ENCODE results near the gene PDE8A. TPM values are rescaled to one million over a fixed set of nuclear protein-coding genes. Genes with fewer than 3 reads are reported as not detected.

The PDE8A gene
- total and polyA plus RNA-seq, 2 donors (not counting 3 experiments of a cell fraction or from before 2014, with no cell fraction given): 21.3 to 45.7 TPM

DNA sequence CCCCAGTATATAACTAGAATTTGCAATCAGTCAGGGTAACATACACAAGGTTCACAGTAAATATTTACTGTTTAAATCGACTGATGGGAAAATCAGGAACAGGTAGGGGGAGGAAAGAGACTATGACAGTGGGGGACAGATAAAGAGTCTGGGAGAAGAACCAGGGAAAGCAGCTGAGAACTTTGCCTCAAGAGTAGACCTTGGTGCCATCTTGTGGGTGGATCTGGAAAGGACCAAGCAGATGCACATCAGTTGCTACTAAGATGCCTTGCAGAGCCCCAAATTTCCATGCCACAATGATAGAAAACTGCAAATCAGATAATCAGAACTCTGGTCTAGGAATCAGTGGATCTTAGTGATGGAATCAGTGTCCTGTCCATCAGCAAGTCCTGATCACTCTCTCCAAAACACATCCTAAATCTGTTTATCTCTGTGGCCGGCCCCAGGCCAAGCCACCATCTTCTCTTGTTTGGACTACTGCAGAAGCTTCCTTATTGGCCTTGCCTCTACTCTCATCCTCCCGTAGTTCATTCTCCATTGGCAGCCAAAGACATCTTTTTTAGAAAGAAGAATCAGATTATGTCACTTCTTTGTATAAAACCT lies 62.7 kb downstream of the PDE8A start:
- no peak for TF ChIP-seq JUN (IDR thresholded peaks at IDR 0.05; ENCODE audit: borderline replicate concordance, insufficient read depth, insufficient read length, low read depth)
- TF ChIP-seq, protein P1, sequence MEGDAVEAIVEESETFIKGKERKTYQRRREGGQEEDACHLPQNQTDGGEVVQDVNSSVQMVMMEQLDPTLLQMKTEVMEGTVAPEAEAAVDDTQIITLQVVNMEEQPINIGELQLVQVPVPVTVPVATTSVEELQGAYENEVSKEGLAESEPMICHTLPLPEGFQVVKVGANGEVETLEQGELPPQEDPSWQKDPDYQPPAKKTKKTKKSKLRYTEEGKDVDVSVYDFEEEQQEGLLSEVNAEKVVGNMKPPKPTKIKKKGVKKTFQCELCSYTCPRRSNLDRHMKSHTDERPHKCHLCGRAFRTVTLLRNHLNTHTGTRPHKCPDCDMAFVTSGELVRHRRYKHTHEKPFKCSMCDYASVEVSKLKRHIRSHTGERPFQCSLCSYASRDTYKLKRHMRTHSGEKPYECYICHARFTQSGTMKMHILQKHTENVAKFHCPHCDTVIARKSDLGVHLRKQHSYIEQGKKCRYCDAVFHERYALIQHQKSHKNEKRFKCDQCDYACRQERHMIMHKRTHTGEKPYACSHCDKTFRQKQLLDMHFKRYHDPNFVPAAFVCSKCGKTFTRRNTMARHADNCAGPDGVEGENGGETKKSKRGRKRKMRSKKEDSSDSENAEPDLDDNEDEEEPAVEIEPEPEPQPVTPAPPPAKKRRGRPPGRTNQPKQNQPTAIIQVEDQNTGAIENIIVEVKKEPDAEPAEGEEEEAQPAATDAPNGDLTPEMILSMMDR (IDR thresholded peaks at IDR 0.05; ENCODE audit: extremely low read depth in 1 of 2, insufficient read depth in 1 of 2, low read depth in 1 of 2, low read length in 2 of 2): peak; percentile 45 to 59
- POLR2A ChIA-PET: no interaction called here
- FAIRE-seq (peak; percentile 80), DNase-seq (ENCODE audit: low read depth, low spot score) (peak; percentile 80)
- Histone ChIP-seq H3K27me3 (ENCODE audit: control insufficient read depth in 2 of 2, insufficient read depth in 2 of 2, low read length in 2 of 2) (no peaks in the 10 kb centered on the region), H3K79me2 (ENCODE audit: control insufficient read depth, insufficient read depth, low read length) (peaks cover 11% of the 10 kb centered on the region), H3K4me1 (ENCODE audit: control insufficient read depth, extremely low read depth, insufficient read depth, low read length) (peaks cover 38% of the 10 kb centered on the region), H4K20me1 (replicated peaks; ENCODE audit: control insufficient read depth, extremely low read depth, insufficient read depth, low read length) (no peaks in the 10 kb centered on the region), H3K9me3 (replicated peaks; ENCODE audit: control insufficient read depth, insufficient read depth, low read length) (no peaks in the 10 kb centered on the region), H3K27ac (ENCODE audit: insufficient read depth, low read depth, low read length) (no peak overlapping the region), H3K9ac (replicated peaks; ENCODE audit: extremely low read depth, insufficient read depth, low read length) (no peak overlapping the region), H3K4me2 (ENCODE audit: insufficient read depth, low read length) (no peak overlapping the region), H3K4me3 (replicated peaks in 1 of 3; ENCODE audit: insufficient read depth in 1 of 3, low read depth in 1 of 3, low read length in 3 of 3) (no peak overlapping the region), H3K9me1 (replicated peaks; ENCODE audit: control insufficient read depth, extremely low read depth, insufficient read depth, low read length) (no peaks in the 10 kb centered on the region), H2AFZ (ENCODE audit: low read depth, low read length) (no peak overlapping the region), H3K36me3 (ENCODE audit: control insufficient read depth in 2 of 2, extremely low read depth in 1 of 2, insufficient read depth in 2 of 2, low read length in 2 of 2) (no peaks in the 10 kb centered on the region)
- BruUV-seq (replicated peaks): no TSS peak
- dilution Hi-C loops (cut with MboI; ENCODE audit: extremely low pct_ligation_motif_present, low sequenced_read_pairs): no loop called here
- intact Hi-C loops (cut with micrococcal nuclease): loop anchor here (1.0 to 2.0 kb wide), 3 partner anchors 89 to 456 kb away; no protein-coding TSS in a partner anchor
- CTCF ChIA-PET: interaction anchor here (0.6 to 5.6 kb wide), 41 partner anchors 11 to 473 kb away, joined by 3 to 92 read pairs (median 6); partner anchors contain the start of gene PDE8A

DNA sequence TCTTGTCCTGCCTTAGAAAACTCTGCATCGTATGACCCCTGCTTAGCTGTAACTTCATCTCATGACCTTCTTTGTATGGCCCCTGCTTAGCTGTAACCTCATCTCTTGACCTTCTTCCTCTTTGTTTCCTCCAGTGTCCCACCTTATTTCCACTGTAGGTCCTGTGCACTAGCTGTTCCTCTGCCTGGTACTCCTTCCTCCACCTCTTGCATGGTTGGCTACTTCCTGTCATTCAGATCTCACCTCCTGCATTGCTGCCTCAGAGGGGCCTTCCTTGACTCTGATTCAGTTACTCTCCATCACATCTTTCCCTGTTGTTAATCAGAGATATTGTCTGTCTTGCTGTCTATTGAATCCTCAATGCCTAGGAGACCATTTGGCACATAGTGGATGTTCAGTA lies 63.2 kb downstream of the PDE8A start:
- FAIRE-seq (no peak), DNase-seq (ENCODE audit: low read depth, low spot score) (no peak)
- POLR2A ChIA-PET: no interaction called here
- no peak overlapping the region for H2AFZ ChIP-seq (ENCODE audit: low read depth, low read length)
- CTCF ChIA-PET: interaction anchor here (0.6 to 5.6 kb wide), 26 partner anchors 13 to 466 kb away, joined by 3 to 92 read pairs (median 7); partner anchors contain the start of gene PDE8A
- no peaks in the 10 kb centered on the region for H3K9me3 ChIP-seq (replicated peaks; ENCODE audit: control insufficient read depth, insufficient read depth, low read length)
- H3K27me3 ChIP-seq (ENCODE audit: control insufficient read depth in 2 of 2, insufficient read depth in 2 of 2, low read length in 2 of 2): no peaks in the 10 kb centered on the region
- intact Hi-C loops (cut with micrococcal nuclease) (loop anchor here (1.0 to 5.0 kb wide), 4 partner anchors 82 to 457 kb away; no protein-coding TSS in a partner anchor), dilution Hi-C loops (cut with MboI; ENCODE audit: extremely low pct_ligation_motif_present, low sequenced_read_pairs) (no loop called here)
- peaks cover 15% of the 10 kb centered on the region for H3K79me2 ChIP-seq (ENCODE audit: control insufficient read depth, insufficient read depth, low read length)
- H3K9me1 ChIP-seq (replicated peaks; ENCODE audit: control insufficient read depth, extremely low read depth, insufficient read depth, low read length): no peaks in the 10 kb centered on the region
- no TSS peak for BruUV-seq (replicated peaks)
- no peaks in the 10 kb centered on the region for H4K20me1 ChIP-seq (replicated peaks; ENCODE audit: control insufficient read depth, extremely low read depth, insufficient read depth, low read length)
- no peak overlapping the region for H3K4me3 ChIP-seq (replicated peaks in 1 of 3; ENCODE audit: insufficient read depth in 1 of 3, low read depth in 1 of 3, low read length in 3 of 3)
- H3K4me1 ChIP-seq (ENCODE audit: control insufficient read depth, extremely low read depth, insufficient read depth, low read length): peaks cover 38% of the 10 kb centered on the region
- no peak overlapping the region for H3K27ac ChIP-seq (ENCODE audit: insufficient read depth, low read depth, low read length)
- TF ChIP-seq EZH2 (IDR thresholded peaks at IDR 0.05; ENCODE audit: borderline replicate concordance, low read depth, low read length, severe bottlenecking) (no peak), POLR2AphosphoS5 (IDR thresholded peaks at IDR 0.05; ENCODE audit: insufficient read depth, low read depth, low read length) (no peak), FOS (IDR thresholded peaks at IDR 0.05; ENCODE audit: borderline replicate concordance, insufficient read depth, low read length) (no peak), MYC (IDR thresholded peaks at IDR 0.05; ENCODE audit: low read depth, low read length) (no peak), JUN (IDR thresholded peaks at IDR 0.05; ENCODE audit: borderline replicate concordance, insufficient read depth, insufficient read length, low read depth) (no peak), POLR2A (IDR thresholded peaks at IDR 0.05; ENCODE audit: low read depth, low read length) (no peak), GATA2 (IDR thresholded peaks at IDR 0.05; ENCODE audit: insufficient read depth, insufficient read length, low read depth, low read length) (no peak)
- TF ChIP-seq, protein P1 (IDR thresholded peaks at IDR 0.05; ENCODE audit: extremely low read depth in 1 of 2, insufficient read depth in 1 of 2, low read depth in 1 of 2, low read length in 2 of 2): no peak
- TF ChIP-seq, protein P2, sequence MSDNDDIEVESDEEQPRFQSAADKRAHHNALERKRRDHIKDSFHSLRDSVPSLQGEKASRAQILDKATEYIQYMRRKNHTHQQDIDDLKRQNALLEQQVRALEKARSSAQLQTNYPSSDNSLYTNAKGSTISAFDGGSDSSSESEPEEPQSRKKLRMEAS (IDR thresholded peaks at IDR 0.05; ENCODE audit: insufficient read depth, insufficient read length): no peak
- no peak overlapping the region for H3K9ac ChIP-seq (replicated peaks; ENCODE audit: extremely low read depth, insufficient read depth, low read length)
- no peaks in the 10 kb centered on the region for H3K36me3 ChIP-seq (ENCODE audit: control insufficient read depth in 2 of 2, extremely low read depth in 1 of 2, insufficient read depth in 2 of 2, low read length in 2 of 2)
- no peak overlapping the region for H3K4me2 ChIP-seq (ENCODE audit: insufficient read depth, low read length)
